Pancreas (tissue), 10 donors: ENCODE data around the gene MDP1. TPM values are rescaled to one million over a fixed set of nuclear protein-coding genes. Genes with fewer than 3 reads are reported as not detected.
A peak's percentile ranks its signal among the peaks of the same experiment; 100 is the strongest.

ENCODE experiments used
- ATAC-seq, 4 donors: fragments of 200-7000 bp; cut with Tn5 transposase; one replicate each; pipeline versions ENCODE4 v1.8.0 to v1.9.1; 2020; ENCODE audit warnings: mild to moderate bottlenecking in 4 of 4, moderate library complexity in 4 of 4
- DNase-seq, 6 donors: peaks; one replicate each; pipeline ENCODE4 v3.0.0-alpha.2; 2020
- FAIRE-seq: peaks from 2 replicates; lab custom pipeline; 2012; peaks lifted over from hg19 to GRCh38; lab: Jason Lieb, UNC
- H3K27ac ChIP-seq, 4 donors: fragments of 200-600 bp; sonication (generic); 1 replicate in 3 of 4; 2 replicates in 1 of 4; pipeline versions ENCODE4 v1.5.0 to v1.8.0; 2020
- H3K27me3 ChIP-seq, 4 donors: fragments of 200-600 bp; one replicate each; pipeline ENCODE4 v1.8.0; 2021
- H3K36me3 ChIP-seq, 3 donors: fragments of 200-600 bp; sonication (generic) in 1 of 3; one replicate each; pipeline versions ENCODE4 v1.5.0 to v1.8.0; 2020 to 2021
- H3K4me1 ChIP-seq, 3 donors: fragments of 200-600 bp; one replicate each; pipeline ENCODE4 v1.8.0; 2021
- H3K4me3 ChIP-seq, 4 donors: fragments of 200-600 bp; sonication (generic) in 2 of 4; one replicate each; pipeline versions ENCODE4 v1.5.0 to v1.8.0; 2020 to 2021
- H3K9me3 ChIP-seq, 4 donors: fragments of 200-600 bp; one replicate each; pipeline ENCODE4 v1.8.0; 2021
- CTCF ChIP-seq, 4 donors: fragments of 200-600 bp; sonication (generic) in 3 of 4; IDR thresholded peaks; one replicate each; pipeline versions ENCODE4 v1.5.0 to v1.8.0; 2021; ENCODE audit warnings: antibody characterized with exemption in 4 of 4
- WGBS, 2 donors: extraction: QIAGEN DNeasy Blood & Tissue Kit; methylation state at CpG; one replicate each; pipeline ENCODE4 v1.1.7; 2013; 5-methylcytosine and 5-hydroxymethylcytosine counted together
- intact Hi-C, 3 donors: fragments of 100-400 bp; cut with DNase I; formaldehyde crosslinking; loops; one replicate each; pipeline versions ENCODE4 v1.11.1 to v1.14.2; 2022
- polyA plus RNA-seq, 2 donors: library from polyadenylated mRNA; stranded (reverse); fragments of 200-250 nt; gene quantifications; one replicate each; pipeline ENCODE4 v1.2.3, GENCODE V29; 2013
- total RNA-seq, 6 donors: library from RNA; stranded (reverse); fragmentation: NEBNext Ultra II Directional in 4 of 6; extraction: Animal tissue kit (Norgen Biotek cat#: 25700) in 4 of 6; gene quantifications; one replicate each; pipeline versions ENCODE4 v1.2.1 to v1.2.4, GENCODE V29; 2021 to 2023
- donor health status: healthy with polysubstance abuse.
- donor health status: DM: no; HTN: no; CAD: no; lungs with moderate emphysema.
- donor health status: DM: no; HTN: no; CAD: no.
- donor health status: control.
- donor health status: control.
- donor health status: Bipolar disorder and iron deficiency.
- donor health status: DM: yes; HTN: yes; CAD: no.
- donor health status: DM: no; HTN: no; CAD: no.
- donor health status: DM: no; HTN: no; CAD: no.
- donor health status: DM: yes; HTN: yes; CAD: no.

MDP1 gene
- total and polyA plus RNA-seq, 8 donors, result 7.8 to 31.7 (median 10.3) TPM

- Histone ChIP-seq H3K4me1 (no peaks in the 10 kb centered on the region), H3K36me3 (no peaks in the 10 kb centered on the region), H3K27ac (no peak overlapping the region), H3K9me3 (no peaks in the 10 kb centered on the region), H3K27me3 (no peaks in the 10 kb centered on the region), H3K4me3 (no peak overlapping the region)
- ATAC-seq, result no peak
- intact Hi-C loops, result no loop called here
- 91% methylated on average over 12 of the region's 12 CpGs for WGBS, 2 donors
- no peak for FAIRE-seq
- no peak for TF ChIP-seq CTCF (IDR thresholded peaks at IDR 0.05)
- peak in 1 of 6 donors; percentile 18 for DNase-seq
These were observed 40.3 kb upstream of the MDP1 start for GRCh38 chr14:24255931-24256711.

- no peak for TF ChIP-seq CTCF (IDR thresholded peaks at IDR 0.05)
- no peak for FAIRE-seq
- intact Hi-C loops, result no loop called here
- Histone ChIP-seq H3K27ac (no peak overlapping the region), H3K27me3 (no peaks in the 10 kb centered on the region), H3K4me3 (no peak overlapping the region), H3K4me1 (no peaks in the 10 kb centered on the region), H3K9me3 (no peaks in the 10 kb centered on the region), H3K36me3 (no peaks in the 10 kb centered on the region)
- whole genome bisulfite sequencing, 2 donors, result 88% methylated on average over 8 of the region's 8 CpGs
- DNase-seq, result no peak
- ATAC-seq, result no peak
These were observed 39.6 kb upstream of the MDP1 start for GRCh38 chr14:24255438-24255837.

GRCh38 chr14:24254630-24255392 lies 38.9 kb upstream of the MDP1 start:
- 93 to 94% methylated on average over 19 of the region's 19 CpGs for WGBS, 2 donors
- no peaks in the 10 kb centered on the region for H3K27me3 ChIP-seq
- TF ChIP-seq CTCF (IDR thresholded peaks at IDR 0.05), result no peak
- H3K4me3 ChIP-seq, result no peak overlapping the region
- no peak for ATAC-seq
- intact Hi-C loops, result no loop called here
- peak in 2 of 6 donors; percentile 34 to 50 for DNase-seq
- H3K36me3 ChIP-seq, result no peaks in the 10 kb centered on the region
- no peak overlapping the region for H3K27ac ChIP-seq
- no peaks in the 10 kb centered on the region for H3K9me3 ChIP-seq
- no peaks in the 10 kb centered on the region for H3K4me1 ChIP-seq
- FAIRE-seq, result no peak

- Histone ChIP-seq H3K9me3 (no peaks in the 10 kb centered on the region), H3K4me1 (no peaks in the 10 kb centered on the region), H3K27ac (no peak overlapping the region), H3K36me3 (no peaks in the 10 kb centered on the region), H3K27me3 (no peaks in the 10 kb centered on the region), H3K4me3 (no peak overlapping the region)
- ATAC-seq, result no peak
- FAIRE-seq, result no peak
- intact Hi-C loops, result no loop called here
- DNase-seq, result peak in 1 of 6 donors; percentile 35
- no peak for TF ChIP-seq CTCF (IDR thresholded peaks at IDR 0.05)
- WGBS, 2 donors, result 77 to 84% methylated on average over 7 of the region's 7 CpGs
These were observed 38.1 kb upstream of the MDP1 start for GRCh38 chr14:24253936-24254335.
